Peyer's patch (tissue), 4 donors: ENCODE results near the gene PRMT7. TPM values are rescaled to one million over a fixed set of nuclear protein-coding genes. Genes with fewer than 3 reads are reported as not detected.

Experiments used
- DNase-seq, 3 donors: peaks; one replicate each; pipeline ENCODE4 v3.0.0-alpha.2; 2017 to 2019
- H3K27ac ChIP-seq, 4 donors: fragments of 200-600 bp; sonication (generic); one replicate each; pipeline ENCODE4 v1.5.1; 2016 to 2019
- H3K27me3 ChIP-seq, 2 donors: fragments of 200-600 bp; sonication (generic); one replicate each; pipeline ENCODE4 v1.5.1; 2019
- H3K36me3 ChIP-seq, 3 donors: fragments of 200-600 bp; sonication (generic); one replicate each; pipeline ENCODE4 v1.5.1; 2016 to 2019
- H3K4me1 ChIP-seq, 4 donors: fragments of 200-600 bp; sonication (generic); one replicate each; pipeline ENCODE4 v1.5.1; 2016 to 2019
- H3K4me3 ChIP-seq, 4 donors: fragments of 200-600 bp; sonication (generic); 1 replicate in 3 of 4; 2 replicates in 1 of 4; pipeline ENCODE4 v1.5.1; 2016 to 2019; ENCODE audit warnings: mild to moderate bottlenecking in 1 of 4
- H3K9me3 ChIP-seq, 4 donors: fragments of 200-600 bp; sonication (generic); one replicate each; pipeline ENCODE4 v1.5.1; 2016 to 2019; ENCODE audit warnings: mild to moderate bottlenecking in 1 of 4
- POLR2A ChIP-seq, 2 donors: fragments of 450-650 bp; IDR thresholded peaks; one replicate each; pipeline ENCODE4 v1.5.1; 2017; ENCODE audit warnings: antibody characterized with exemption in 2 of 2, mild to moderate bottlenecking in 2 of 2, moderate library complexity in 2 of 2
- total RNA-seq, 4 donors: library from RNA; depleted of rRNA; stranded (reverse); fragments of >200 nt; gene quantifications; one replicate each; pipeline ENCODE4 v1.1.0, GENCODE V29; 2016
- TF ChIP-seq, protein P1 (sequence below), 6 experiments: fragments of 450-650 bp in 4 of 6; fragments of 200-600 bp in 2 of 6; sonication (generic) in 1 of 6; IDR thresholded peaks; one replicate each; pipeline ENCODE4 v1.5.1; 2017 to 2019; ENCODE audit warnings: antibody characterized with exemption in 6 of 6, mild to moderate bottlenecking in 3 of 6, moderate library complexity in 1 of 6

Gene PRMT7, protein sequence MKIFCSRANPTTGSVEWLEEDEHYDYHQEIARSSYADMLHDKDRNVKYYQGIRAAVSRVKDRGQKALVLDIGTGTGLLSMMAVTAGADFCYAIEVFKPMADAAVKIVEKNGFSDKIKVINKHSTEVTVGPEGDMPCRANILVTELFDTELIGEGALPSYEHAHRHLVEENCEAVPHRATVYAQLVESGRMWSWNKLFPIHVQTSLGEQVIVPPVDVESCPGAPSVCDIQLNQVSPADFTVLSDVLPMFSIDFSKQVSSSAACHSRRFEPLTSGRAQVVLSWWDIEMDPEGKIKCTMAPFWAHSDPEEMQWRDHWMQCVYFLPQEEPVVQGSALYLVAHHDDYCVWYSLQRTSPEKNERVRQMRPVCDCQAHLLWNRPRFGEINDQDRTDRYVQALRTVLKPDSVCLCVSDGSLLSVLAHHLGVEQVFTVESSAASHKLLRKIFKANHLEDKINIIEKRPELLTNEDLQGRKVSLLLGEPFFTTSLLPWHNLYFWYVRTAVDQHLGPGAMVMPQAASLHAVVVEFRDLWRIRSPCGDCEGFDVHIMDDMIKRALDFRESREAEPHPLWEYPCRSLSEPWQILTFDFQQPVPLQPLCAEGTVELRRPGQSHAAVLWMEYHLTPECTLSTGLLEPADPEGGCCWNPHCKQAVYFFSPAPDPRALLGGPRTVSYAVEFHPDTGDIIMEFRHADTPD
- total RNA-seq, result 100 to 1,000 TPM in 1 of 4 donors, 10 to 100 TPM in 3; 36.6 to 145 (median 65.0) TPM

DNA sequence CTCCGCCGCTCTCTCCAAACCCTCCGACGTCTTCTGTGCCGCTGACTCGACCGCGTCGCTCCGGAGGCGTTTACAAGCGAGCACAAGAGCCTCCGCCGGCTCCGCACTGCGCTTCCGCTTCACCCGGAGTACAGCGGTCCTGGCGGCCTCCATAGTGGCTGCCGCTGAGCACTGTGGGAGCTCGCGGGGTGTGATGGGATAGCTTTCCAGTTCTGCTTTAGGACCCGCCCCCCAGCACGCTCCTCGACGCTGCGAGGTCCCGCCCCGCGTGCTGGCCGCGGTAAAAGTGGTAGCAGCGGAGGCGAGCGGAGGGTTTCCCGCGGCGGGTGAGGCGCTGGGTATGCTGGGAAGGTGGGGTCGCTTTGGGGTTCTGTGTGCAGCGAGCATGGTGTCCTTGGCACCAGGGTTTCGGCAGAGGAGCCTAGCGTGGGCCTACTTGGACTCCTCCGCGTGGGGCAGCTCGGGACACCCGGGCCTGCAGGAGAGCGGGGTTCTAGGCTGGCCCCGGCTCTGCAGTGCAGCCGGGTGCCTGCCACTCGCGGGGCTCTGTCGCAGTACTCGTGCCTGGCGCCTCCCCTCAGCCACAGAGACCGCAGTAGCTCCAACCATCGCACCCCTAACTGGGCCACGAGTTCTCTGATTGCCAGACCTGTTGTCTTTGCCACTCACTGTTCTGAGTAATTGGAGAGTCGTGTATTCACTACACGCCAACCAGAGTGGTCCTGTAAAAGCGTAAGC lies at the start of gene PRMT7, which contains the start of gene SLC7A6OS:
TSS of gene PRMT7 (plus strand) at position 246 of the 738 bp plus-strand sequence. CDS start 4,961 bp downstream, outside the sequence.
TSS of gene SLC7A6OS (minus strand) at position 173 of the 738 bp plus-strand sequence. CDS start at position 153, 20 bp downstream.
- Histone ChIP-seq H3K4me3 (peak within 1 kb of the TSS; percentile 62 to 100 (median 79)), H3K27me3 (no peaks in the 10 kb centered on the region), H3K27ac (peak within 1 kb of the TSS; percentile 72 to 88 (median 88)), H3K4me1 (peaks cover 3 to 33% (median 10%) of the 10 kb centered on the region in 4 donors), H3K36me3 (peaks cover 0 to 34% (median 0%) of the 10 kb centered on the region in 3 donors), H3K9me3 (no peaks in the 10 kb centered on the region)
- peak; percentile 94 to 97 (median 96) for DNase-seq
- TF ChIP-seq POLR2A (IDR thresholded peaks at IDR 0.05), result peak; percentile 82 to 87
- TF ChIP-seq, protein P1, sequence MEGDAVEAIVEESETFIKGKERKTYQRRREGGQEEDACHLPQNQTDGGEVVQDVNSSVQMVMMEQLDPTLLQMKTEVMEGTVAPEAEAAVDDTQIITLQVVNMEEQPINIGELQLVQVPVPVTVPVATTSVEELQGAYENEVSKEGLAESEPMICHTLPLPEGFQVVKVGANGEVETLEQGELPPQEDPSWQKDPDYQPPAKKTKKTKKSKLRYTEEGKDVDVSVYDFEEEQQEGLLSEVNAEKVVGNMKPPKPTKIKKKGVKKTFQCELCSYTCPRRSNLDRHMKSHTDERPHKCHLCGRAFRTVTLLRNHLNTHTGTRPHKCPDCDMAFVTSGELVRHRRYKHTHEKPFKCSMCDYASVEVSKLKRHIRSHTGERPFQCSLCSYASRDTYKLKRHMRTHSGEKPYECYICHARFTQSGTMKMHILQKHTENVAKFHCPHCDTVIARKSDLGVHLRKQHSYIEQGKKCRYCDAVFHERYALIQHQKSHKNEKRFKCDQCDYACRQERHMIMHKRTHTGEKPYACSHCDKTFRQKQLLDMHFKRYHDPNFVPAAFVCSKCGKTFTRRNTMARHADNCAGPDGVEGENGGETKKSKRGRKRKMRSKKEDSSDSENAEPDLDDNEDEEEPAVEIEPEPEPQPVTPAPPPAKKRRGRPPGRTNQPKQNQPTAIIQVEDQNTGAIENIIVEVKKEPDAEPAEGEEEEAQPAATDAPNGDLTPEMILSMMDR (IDR thresholded peaks at IDR 0.05), result peak in 5 of 6 experiments; percentile 16 to 42 (median 34)

DNA sequence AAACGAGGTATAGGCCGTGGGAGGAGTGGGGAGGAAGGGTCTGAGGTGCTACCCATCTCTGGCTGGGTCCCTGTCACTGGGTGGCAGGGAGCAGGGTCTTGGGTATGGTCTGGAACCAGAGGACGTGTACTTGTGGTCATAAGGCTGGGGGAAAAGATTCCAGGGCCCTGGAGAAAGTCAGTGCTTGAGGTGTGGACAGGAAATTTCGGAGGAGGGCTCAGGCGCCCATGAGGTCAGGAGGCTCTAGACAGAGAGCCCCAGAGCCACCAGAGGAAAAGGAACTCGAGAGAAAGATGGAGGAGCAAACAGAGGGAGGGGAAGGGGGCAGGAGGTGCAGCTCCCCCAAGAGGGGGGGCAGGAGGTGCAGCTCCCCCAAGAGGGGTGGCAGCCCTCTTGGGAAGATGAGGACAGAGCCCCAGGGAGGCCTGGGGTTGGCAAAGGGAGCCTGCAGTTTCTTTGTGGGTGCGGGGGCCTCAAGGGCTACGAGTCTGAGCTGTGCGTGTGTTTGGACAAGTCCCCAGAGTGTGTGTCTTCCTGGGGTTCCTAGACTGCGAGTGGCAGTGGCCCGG lies 47.2 kb upstream of the PRMT7 start:
- no peaks in the 10 kb centered on the region for H3K27me3 ChIP-seq
- TF ChIP-seq, protein P1 (IDR thresholded peaks at IDR 0.05), result no peak
- no peak for TF ChIP-seq POLR2A (IDR thresholded peaks at IDR 0.05)
- peak overlapping the region; percentile 96 to 99 (median 98) for H3K27ac ChIP-seq
- H3K4me1 ChIP-seq, result peaks cover 0 to 32% (median 9%) of the 10 kb centered on the region in 4 donors
- no peak for DNase-seq
- H3K9me3 ChIP-seq, result no peaks in the 10 kb centered on the region
- peaks cover 0 to 17% (median 0%) of the 10 kb centered on the region in 3 donors for H3K36me3 ChIP-seq
- peak overlapping the region; percentile 81 to 91 (median 82) for H3K4me3 ChIP-seq

DNA sequence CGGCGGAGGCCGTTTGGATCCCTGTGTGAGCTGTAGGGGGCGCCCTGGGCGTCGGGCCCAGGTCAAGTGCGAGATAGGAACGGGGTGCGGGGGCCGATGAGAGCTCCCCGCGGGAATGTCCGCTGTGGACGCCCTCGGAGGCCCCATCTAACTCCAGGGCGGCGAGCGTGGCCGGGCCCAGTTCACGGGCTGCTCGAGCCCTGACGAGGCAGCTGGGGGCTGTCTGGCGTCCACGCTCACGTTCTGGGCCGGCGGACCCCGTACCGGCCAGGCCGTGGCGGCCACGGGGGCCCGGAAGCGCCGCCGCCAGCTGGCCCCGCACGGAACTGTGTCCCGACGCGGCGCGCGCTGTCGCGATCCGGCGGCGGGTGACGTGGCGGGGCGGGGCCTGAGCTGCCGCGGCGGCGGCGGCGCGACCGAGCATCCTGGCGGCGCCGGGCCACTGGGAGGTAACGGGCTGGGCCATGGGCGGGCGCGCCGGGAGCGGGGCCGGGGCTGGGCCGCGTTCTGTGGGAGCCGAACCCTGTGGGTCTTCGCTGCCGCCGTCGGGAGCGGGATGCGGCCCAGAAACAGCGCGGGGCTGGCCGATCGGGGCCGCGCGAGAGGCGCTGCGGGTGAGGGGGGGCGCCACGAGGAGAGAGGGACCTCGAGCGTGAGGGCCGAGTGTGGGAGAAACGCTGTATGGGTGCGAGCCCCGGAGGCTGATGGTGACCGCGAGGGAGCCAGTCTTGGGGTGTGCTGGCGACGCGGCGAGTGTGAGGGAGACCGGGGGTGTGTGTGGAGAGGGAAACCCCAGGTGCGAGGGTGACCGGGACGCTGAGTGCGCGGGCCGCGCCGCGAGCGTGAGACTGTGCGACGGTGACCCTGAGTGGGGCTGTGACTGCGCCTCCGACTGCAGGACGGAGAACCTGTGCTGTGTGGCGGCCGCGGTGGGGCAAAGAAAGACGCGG lies 46.4 kb upstream of the PRMT7 start, which contains the start of gene SLC7A6:
TSS of gene SLC7A6 (plus strand) at position 399 of the 950 bp plus-strand sequence. CDS start 10,201 bp downstream, outside the sequence.
- no peaks in the 10 kb centered on the region for H3K27me3 ChIP-seq
- no peaks in the 10 kb centered on the region for H3K9me3 ChIP-seq
- DNase-seq, result peak; percentile 81 to 89 (median 85)
- peaks cover 0 to 37% (median 9%) of the 10 kb centered on the region in 4 donors for H3K4me1 ChIP-seq
- peak within 1 kb of the TSS; percentile 81 to 91 (median 82) for H3K4me3 ChIP-seq
- TF ChIP-seq, protein P1 (IDR thresholded peaks at IDR 0.05), result peak; percentile 25 to 75 (median 70)
- peak in 1 of 2 donors; percentile 54 for TF ChIP-seq POLR2A (IDR thresholded peaks at IDR 0.05)
- H3K27ac ChIP-seq, result peak within 1 kb of the TSS; percentile 96 to 99 (median 98)
- peaks cover 0 to 11% (median 0%) of the 10 kb centered on the region in 3 donors for H3K36me3 ChIP-seq

DNA sequence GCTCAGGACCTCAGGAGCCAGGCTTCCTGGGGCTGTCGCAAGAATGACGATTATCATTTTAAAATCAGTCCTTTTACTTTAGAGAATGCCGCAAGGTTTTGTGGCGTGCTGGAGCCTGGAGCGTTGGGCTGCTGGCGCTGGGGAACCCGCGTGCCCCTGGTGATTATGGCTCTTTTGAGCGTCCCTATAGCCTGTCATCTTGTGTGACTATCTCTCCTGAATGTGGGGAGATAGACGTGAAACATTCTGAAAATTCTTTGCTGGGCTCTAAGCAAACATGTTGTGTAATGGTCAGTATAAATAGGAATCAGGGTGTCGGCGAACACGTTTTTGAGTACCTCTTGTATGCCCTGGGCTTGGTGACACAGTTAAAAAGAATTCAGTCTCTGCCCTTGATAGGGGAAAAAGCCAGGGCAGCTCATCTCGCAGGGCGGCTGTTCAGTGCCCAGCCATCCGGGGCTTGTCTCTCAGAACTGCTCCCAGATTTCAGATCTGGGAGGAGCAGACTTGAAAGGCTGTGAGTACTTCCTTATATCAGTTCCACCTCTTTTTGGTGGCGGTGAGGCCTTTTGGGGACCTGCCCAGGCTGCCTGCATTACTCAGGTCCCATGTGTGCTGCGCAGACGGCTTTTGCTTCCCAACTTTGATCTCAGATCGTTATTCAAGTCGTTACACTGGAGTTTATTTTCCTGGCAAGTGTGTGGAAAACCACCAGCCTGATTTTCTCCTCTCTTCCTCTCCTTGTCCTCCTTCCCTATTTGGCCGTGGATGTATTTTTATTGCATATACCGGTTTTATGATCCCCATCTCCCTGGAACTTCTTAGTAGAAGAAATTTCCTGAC lies 45.5 kb upstream of the PRMT7 start:
- peak overlapping the region; percentile 96 to 99 (median 98) for H3K27ac ChIP-seq
- H3K36me3 ChIP-seq, result peaks cover 0 to 2% (median 0%) of the 10 kb centered on the region in 3 donors
- TF ChIP-seq, protein P1 (IDR thresholded peaks at IDR 0.05), result no peak
- peak in 1 of 2 donors; percentile 30 for TF ChIP-seq POLR2A (IDR thresholded peaks at IDR 0.05)
- H3K27me3 ChIP-seq, result no peaks in the 10 kb centered on the region
- H3K4me1 ChIP-seq, result peaks cover 0 to 37% (median 9%) of the 10 kb centered on the region in 4 donors
- H3K4me3 ChIP-seq, result peak overlapping the region; percentile 81 to 91 (median 82)
- peak; percentile 62 to 78 (median 72) for DNase-seq
- H3K9me3 ChIP-seq, result no peaks in the 10 kb centered on the region
